Measurements from ENCODE around the gene SLC8A2. TPM values are rescaled to one million over a fixed set of nuclear protein-coding genes. Genes with fewer than 3 reads are reported as not detected.

The SLC8A2 gene
- polyA plus RNA-seq, 1 donor (not counting 4 experiments of a cell fraction or from before 2014, with no cell fraction given), result 0.17 TPM

- peaks cover 49% of the 10 kb centered on the region for H3K4me1 ChIP-seq (ENCODE audit: control insufficient read depth, extremely low read depth, insufficient read depth, low read length)
- H3K9me1 ChIP-seq (ENCODE audit: control insufficient read depth, extremely low read depth, insufficient read depth, low read length), result peaks cover 2% of the 10 kb centered on the region
- TF ChIP-seq, protein P1, sequence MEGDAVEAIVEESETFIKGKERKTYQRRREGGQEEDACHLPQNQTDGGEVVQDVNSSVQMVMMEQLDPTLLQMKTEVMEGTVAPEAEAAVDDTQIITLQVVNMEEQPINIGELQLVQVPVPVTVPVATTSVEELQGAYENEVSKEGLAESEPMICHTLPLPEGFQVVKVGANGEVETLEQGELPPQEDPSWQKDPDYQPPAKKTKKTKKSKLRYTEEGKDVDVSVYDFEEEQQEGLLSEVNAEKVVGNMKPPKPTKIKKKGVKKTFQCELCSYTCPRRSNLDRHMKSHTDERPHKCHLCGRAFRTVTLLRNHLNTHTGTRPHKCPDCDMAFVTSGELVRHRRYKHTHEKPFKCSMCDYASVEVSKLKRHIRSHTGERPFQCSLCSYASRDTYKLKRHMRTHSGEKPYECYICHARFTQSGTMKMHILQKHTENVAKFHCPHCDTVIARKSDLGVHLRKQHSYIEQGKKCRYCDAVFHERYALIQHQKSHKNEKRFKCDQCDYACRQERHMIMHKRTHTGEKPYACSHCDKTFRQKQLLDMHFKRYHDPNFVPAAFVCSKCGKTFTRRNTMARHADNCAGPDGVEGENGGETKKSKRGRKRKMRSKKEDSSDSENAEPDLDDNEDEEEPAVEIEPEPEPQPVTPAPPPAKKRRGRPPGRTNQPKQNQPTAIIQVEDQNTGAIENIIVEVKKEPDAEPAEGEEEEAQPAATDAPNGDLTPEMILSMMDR (optimal IDR thresholded peaks at IDR 0.05 in 1 of 3, IDR thresholded peaks at IDR 0.05 in 1 of 3, conservative IDR thresholded peaks at IDR 0.05 in 1 of 3; ENCODE audit: extremely low read depth in 1 of 3, insufficient read depth in 2 of 3, low read length in 3 of 3), result no peak
- TF ChIP-seq EZH2 (IDR thresholded peaks at IDR 0.05; ENCODE audit: low read length), result no peak
- H3K4me3 ChIP-seq (ENCODE audit: control insufficient read depth in 2 of 3, extremely low read depth in 1 of 3, insufficient read depth in 2 of 3, low read depth in 1 of 3, low read length in 3 of 3), result peak overlapping the region; percentile 6 to 96 (median 87)
- no peaks in the 10 kb centered on the region for H4K20me1 ChIP-seq (ENCODE audit: control insufficient read depth, extremely low read depth, insufficient read depth, low read length)
- H3K27ac ChIP-seq (ENCODE audit: control insufficient read depth, insufficient read depth, low read length), result peak overlapping the region; percentile 59
- no peaks in the 10 kb centered on the region for H3K27me3 ChIP-seq (ENCODE audit: control insufficient read depth, extremely low read depth, insufficient read depth, low read length)
- no peaks in the 10 kb centered on the region for H3K36me3 ChIP-seq (ENCODE audit: control insufficient read depth in 2 of 2, extremely low read depth in 1 of 2, insufficient read depth in 2 of 2, low read length in 2 of 2)
- FAIRE-seq (peak; percentile 44), DNase-seq (ENCODE audit: low read depth, low spot score) (no peak)
- H2AFZ ChIP-seq (ENCODE audit: control insufficient read depth, low read length), result no peak overlapping the region
- dilution Hi-C loops (cut with MboI; ENCODE audit: extremely low pct_ligation_motif_present, low sequenced_read_pairs), result no loop called here
- H3K79me2 ChIP-seq (ENCODE audit: control insufficient read depth, insufficient read depth, low read length), result peaks cover 66% of the 10 kb centered on the region
- peak overlapping the region; percentile 91 for H3K4me2 ChIP-seq (ENCODE audit: control insufficient read depth, extremely low read depth, insufficient read depth, low read depth, low read length)
- no peaks in the 10 kb centered on the region for H3K9me3 ChIP-seq (ENCODE audit: control insufficient read depth, low read depth, low read length)
- H3K9ac ChIP-seq (ENCODE audit: control insufficient read depth, extremely low read depth, insufficient read depth, low read length), result peak overlapping the region; percentile 99
Observed at GRCh38 chr19:47512183-47512947, 40.7 kb upstream of the SLC8A2 start.

GRCh38 chr19:47511681-47512080 is 40.0 kb upstream of the SLC8A2 start:
- H3K9me1 ChIP-seq (ENCODE audit: control insufficient read depth, extremely low read depth, insufficient read depth, low read length), result peaks cover 2% of the 10 kb centered on the region
- dilution Hi-C loops (cut with MboI; ENCODE audit: extremely low pct_ligation_motif_present, low sequenced_read_pairs), result no loop called here
- no peak overlapping the region for H2AFZ ChIP-seq (ENCODE audit: control insufficient read depth, low read length)
- peak overlapping the region; percentile 91 for H3K4me2 ChIP-seq (ENCODE audit: control insufficient read depth, extremely low read depth, insufficient read depth, low read depth, low read length)
- H4K20me1 ChIP-seq (ENCODE audit: control insufficient read depth, extremely low read depth, insufficient read depth, low read length), result no peaks in the 10 kb centered on the region
- FAIRE-seq (no peak), DNase-seq (ENCODE audit: low read depth, low spot score) (no peak)
- peak overlapping the region in 1 of 3 experiments; percentile 21 for H3K4me3 ChIP-seq (ENCODE audit: control insufficient read depth in 2 of 3, extremely low read depth in 1 of 3, insufficient read depth in 2 of 3, low read depth in 1 of 3, low read length in 3 of 3)
- H3K9ac ChIP-seq (ENCODE audit: control insufficient read depth, extremely low read depth, insufficient read depth, low read length), result peak overlapping the region; percentile 99
- peaks cover 73% of the 10 kb centered on the region for H3K79me2 ChIP-seq (ENCODE audit: control insufficient read depth, insufficient read depth, low read length)
- TF ChIP-seq EZH2 (IDR thresholded peaks at IDR 0.05; ENCODE audit: low read length), result no peak
- TF ChIP-seq, protein P1 (optimal IDR thresholded peaks at IDR 0.05 in 1 of 3, IDR thresholded peaks at IDR 0.05 in 1 of 3, conservative IDR thresholded peaks at IDR 0.05 in 1 of 3; ENCODE audit: extremely low read depth in 1 of 3, insufficient read depth in 2 of 3, low read length in 3 of 3), result no peak
- peak overlapping the region; percentile 59 for H3K27ac ChIP-seq (ENCODE audit: control insufficient read depth, insufficient read depth, low read length)
- no peaks in the 10 kb centered on the region for H3K9me3 ChIP-seq (ENCODE audit: control insufficient read depth, low read depth, low read length)
- H3K4me1 ChIP-seq (ENCODE audit: control insufficient read depth, extremely low read depth, insufficient read depth, low read length), result peaks cover 49% of the 10 kb centered on the region
- peaks cover 0 to 2% of the 10 kb centered on the region in 2 experiments for H3K36me3 ChIP-seq (ENCODE audit: control insufficient read depth in 2 of 2, extremely low read depth in 1 of 2, insufficient read depth in 2 of 2, low read length in 2 of 2)
- no peaks in the 10 kb centered on the region for H3K27me3 ChIP-seq (ENCODE audit: control insufficient read depth, extremely low read depth, insufficient read depth, low read length)
